IMR-90 (cell line): ENCODE data around the gene SCTR. TPM values are rescaled to one million over a fixed set of nuclear protein-coding genes. Genes with fewer than 3 reads are reported as not detected.

Source experiments
- ATAC-seq: fragments of 200-7000 bp; cut with Tn5 transposase; 2 replicates; pipeline ENCODE4 v1.9.1; 2020; ENCODE audit warnings: low read depth, mild to moderate bottlenecking, moderate library complexity
- BruUV-seq: library from RNA; stranded (reverse); fragments of 400-500 nt; replicated peaks from 2 replicates; lab custom pipeline; 2021; lab: Mats Ljungman, UMichigan
- CTCF ChIA-PET: fragments of 300-600 bp; formaldehyde crosslinking; extraction: SDS; loops from one replicate; lab custom pipeline; 2021; ENCODE audit warnings: antibody characterized with exemption; lab: Yijun Ruan, JAX
- POLR2A ChIA-PET: fragments of 300-600 bp; sonication (Branson Sonifier 250); formaldehyde crosslinking; loops from one replicate; lab custom pipeline; 2022; ENCODE audit warnings: antibody characterized with exemption; ENCODE audit not compliant: unreplicated experiment; lab: Charles Lee
- DNase-seq: peaks from one replicate; pipeline ENCODE4 v3.0.0; 2013
- H2AFZ ChIP-seq: replicated peaks from 2 replicates; pipeline ENCODE3; 2013; ENCODE audit warnings: low read length, mild to moderate bottlenecking; ENCODE audit not compliant: poor library complexity
- H2AK5ac ChIP-seq: 2 replicates; pipeline ENCODE4 v1.6.1; 2013; ENCODE audit warnings: low read depth, low read length, inconsistent platforms
- H2AK9ac ChIP-seq: replicated peaks from 2 replicates; pipeline ENCODE3; 2013; ENCODE audit warnings: mild to moderate bottlenecking, low read depth, low read length, moderate library complexity; ENCODE audit not compliant: poor library complexity
- H2BK120ac ChIP-seq: 2 replicates; pipeline ENCODE4 v1.6.1; 2013; ENCODE audit warnings: low read depth, low read length, inconsistent platforms
- H2BK15ac ChIP-seq: 3 replicates; pipeline ENCODE4 v1.6.1; 2013; ENCODE audit warnings: low read depth, low read length, inconsistent platforms
- H2BK20ac ChIP-seq: 2 replicates; pipeline ENCODE4 v1.6.1; 2013; ENCODE audit warnings: low read depth, mild to moderate bottlenecking, inconsistent platforms, low read length, moderate library complexity
- H2BK5ac ChIP-seq: 2 replicates; pipeline ENCODE4 v1.6.1; 2013; ENCODE audit warnings: mild to moderate bottlenecking, low read depth, low read length, inconsistent platforms; ENCODE audit not compliant: poor library complexity, severe bottlenecking
- H3K14ac ChIP-seq: replicated peaks from 2 replicates; pipeline ENCODE4 v1.6.1; 2013; ENCODE audit warnings: low read depth, low read length, inconsistent platforms
- H3K18ac ChIP-seq: 2 replicates; pipeline ENCODE4 v1.6.1; 2013; ENCODE audit warnings: low read depth, low read length, control low read depth
- H3K23ac ChIP-seq: 2 replicates; pipeline ENCODE4 v1.6.1; 2013; ENCODE audit warnings: low read depth, low read length, inconsistent platforms
- H3K27ac ChIP-seq: 2 replicates; pipeline ENCODE4 v1.5.1; 2013; ENCODE audit warnings: mild to moderate bottlenecking, control low read depth, low read length; ENCODE audit not compliant: insufficient read depth
- H3K27me3 ChIP-seq: 2 replicates; pipeline ENCODE4 v1.6.1; 2013; ENCODE audit warnings: low read length; ENCODE audit not compliant: control insufficient read depth, insufficient read depth
- H3K36me3 ChIP-seq: 2 replicates; pipeline ENCODE4 v1.6.1; 2013; ENCODE audit warnings: low read length, mixed read lengths; ENCODE audit not compliant: control insufficient read depth, insufficient read depth
- H3K4ac ChIP-seq: 2 replicates; pipeline ENCODE4 v1.6.1; 2013; ENCODE audit warnings: low read depth, low read length, inconsistent platforms
- H3K4me1 ChIP-seq: 2 replicates; pipeline ENCODE4 v1.6.1; 2013; ENCODE audit warnings: low read length, mixed read lengths; ENCODE audit not compliant: control insufficient read depth, insufficient read depth
- H3K4me2 ChIP-seq: 2 replicates; pipeline ENCODE4 v1.6.1; 2013; ENCODE audit warnings: low read depth, mild to moderate bottlenecking, control low read depth, low read length, moderate library complexity
- H3K4me3 ChIP-seq: 2 replicates; pipeline ENCODE4 v1.5.1; 2013; ENCODE audit warnings: low read depth, mild to moderate bottlenecking, control low read depth, low read length, moderate library complexity; ENCODE audit not compliant: insufficient read depth
- H3K56ac ChIP-seq: 2 replicates; pipeline ENCODE4 v1.6.1; 2013; ENCODE audit warnings: low read length, inconsistent platforms; ENCODE audit not compliant: insufficient read depth; ENCODE audit errors: extremely low read depth
- H3K79me1 ChIP-seq, 2 experiments: 2 replicates each; pipeline ENCODE4 v1.6.1; 2013; ENCODE audit warnings: low read length in 2 of 2, inconsistent platforms in 1 of 2, low read depth in 1 of 2
- H3K9ac ChIP-seq: 2 replicates; pipeline ENCODE4 v1.6.1; 2013; ENCODE audit warnings: low read depth, low read length, control low read depth
- H3K9me1 ChIP-seq: 2 replicates; pipeline ENCODE4 v1.6.1; 2013; ENCODE audit warnings: low read length, inconsistent platforms; ENCODE audit not compliant: insufficient read depth
- H3K9me3 ChIP-seq: 2 replicates; pipeline ENCODE4 v1.6.1; 2013; ENCODE audit warnings: low read length; ENCODE audit not compliant: control insufficient read depth, insufficient read depth
- H4K20me1 ChIP-seq: 2 replicates; pipeline ENCODE4 v1.6.1; 2013; ENCODE audit warnings: low read length, inconsistent platforms; ENCODE audit not compliant: insufficient read depth
- H4K5ac ChIP-seq: 2 replicates; pipeline ENCODE4 v1.6.1; 2013; ENCODE audit warnings: mild to moderate bottlenecking, low read depth, low read length, control low read depth
- H4K8ac ChIP-seq, 2 experiments: 2 replicates each; pipeline ENCODE4 v1.6.1; 2013; ENCODE audit warnings: low read depth in 2 of 2, low read length in 2 of 2, control low read depth in 1 of 2, inconsistent platforms in 1 of 2
- H4K91ac ChIP-seq: 2 replicates; pipeline ENCODE4 v1.6.1; 2013; ENCODE audit warnings: low read depth, low read length, inconsistent platforms; ENCODE audit not compliant: insufficient read depth
- BHLHE40 ChIP-seq: fragments of 150-350 bp; IDR thresholded peaks from 2 replicates; pipeline ENCODE4 v1.6.1; 2016; ENCODE audit warnings: mild to moderate bottlenecking, low read depth, low read length
- CEBPB ChIP-seq: IDR thresholded peaks from 2 replicates; pipeline ENCODE4 v1.6.1; 2012; ENCODE audit warnings: low read depth, low read length, improper control_type of control experiment
- CHD1 ChIP-seq: IDR thresholded peaks from 2 replicates; pipeline ENCODE4 v1.6.1; 2012; ENCODE audit warnings: low read depth, low read length, improper control_type of control experiment
- CTCF ChIP-seq: conservative IDR thresholded peaks from 2 replicates; pipeline ENCODE4 v1.5.1; 2012; ENCODE audit warnings: mild to moderate bottlenecking, low read depth, low read length, improper control_type of control experiment
- ELK1 ChIP-seq: fragments of 150-350 bp; IDR thresholded peaks from 2 replicates; pipeline ENCODE4 v1.6.1; 2016; ENCODE audit warnings: low read depth, mild to moderate bottlenecking, low read length, moderate library complexity, borderline replicate concordance
- FOS ChIP-seq: fragments of 150-350 bp; IDR thresholded peaks from 2 replicates; pipeline ENCODE4 v1.6.1; 2016; ENCODE audit warnings: low read depth, low read length
- MAFK ChIP-seq: IDR thresholded peaks from 2 replicates; pipeline ENCODE4 v1.6.1; 2012; ENCODE audit warnings: low read depth, low read length, improper control_type of control experiment
- MAZ ChIP-seq: IDR thresholded peaks from 2 replicates; pipeline ENCODE4 v1.6.1; 2012; ENCODE audit warnings: low read depth, mild to moderate bottlenecking, low read length, improper control_type of control experiment, moderate library complexity, borderline replicate concordance
- MXI1 ChIP-seq: IDR thresholded peaks from 2 replicates; pipeline ENCODE4 v1.6.1; 2012; ENCODE audit warnings: low read depth, mild to moderate bottlenecking, low read length, moderate library complexity, borderline replicate concordance
- NFE2L2 ChIP-seq: fragments of 150-350 bp; IDR thresholded peaks from 2 replicates; pipeline ENCODE4 v1.6.1; 2016; ENCODE audit warnings: low read depth, mild to moderate bottlenecking, low read length
- POLR2A ChIP-seq: IDR thresholded peaks from 2 replicates; pipeline ENCODE4 v1.6.1; 2012; ENCODE audit warnings: mild to moderate bottlenecking, low read depth, low read length
- RAD21 ChIP-seq: IDR thresholded peaks from 2 replicates; pipeline ENCODE4 v1.6.1; 2012; ENCODE audit warnings: low read length, improper control_type of control experiment
- RCOR1 ChIP-seq: IDR thresholded peaks from 2 replicates; pipeline ENCODE4 v1.6.1; 2012; ENCODE audit warnings: mild to moderate bottlenecking, low read length, improper control_type of control experiment; ENCODE audit not compliant: insufficient replicate concordance
- RFX5 ChIP-seq: IDR thresholded peaks from 2 replicates; pipeline ENCODE4 v1.8.0; 2012; ENCODE audit warnings: low read depth, mild to moderate bottlenecking, low read length, moderate library complexity
- SMC3 ChIP-seq: fragments of 150-350 bp; IDR thresholded peaks from 2 replicates; pipeline ENCODE4 v1.6.1; 2016; ENCODE audit warnings: low read depth, mild to moderate bottlenecking, antibody characterized with exemption, low read length, moderate library complexity
- WGBS, 2 experiments: methylation state at CpG; one replicate each; pipeline versions ENCODE4 v1.1.5 to v1.1.7; 2013; ENCODE audit warnings: missing lambda C conversion rate in 2 of 2; ENCODE audit not compliant: insufficient read length in 1 of 2; ENCODE audit errors: extremely low coverage in 2 of 2; 5-methylcytosine and 5-hydroxymethylcytosine counted together
- dilution Hi-C: fragments of 300-500 bp; cut with HindIII; formaldehyde crosslinking; loops from one replicate; pipeline ENCODE4 v1.14.3; 2018; ENCODE audit warnings: low sequenced_read_pairs; ENCODE audit not compliant: unreplicated experiment
- in situ Hi-C: fragments of 300-500 bp; cut with MboI; formaldehyde crosslinking; loops from 3 replicates; pipeline ENCODE4 v1.14.3; 2019; ENCODE audit warnings: low sequenced_read_pairs, inconsistent platforms, mixed read lengths
- intact Hi-C: fragments of 100-400 bp; cut with micrococcal nuclease; formaldehyde crosslinking; loops from 2 replicates; pipeline ENCODE4 v1.10.0; 2022
- polyA plus RNA-seq, 3 experiments: library from polyadenylated mRNA; depleted of rRNA; stranded (reverse); fragments of >200 nt; gene quantifications; 2 replicates each; pipeline ENCODE4 v1.2.3, GENCODE V29; 2012; ENCODE audit warnings: low replicate concordance in 1 of 3
- total RNA-seq: library from RNA; depleted of rRNA; stranded (reverse); fragments of >200 nt; gene quantifications from 2 replicates; pipeline ENCODE4 v1.2.3, GENCODE V29; 2012
- TF ChIP-seq, protein P1 (sequence below): fragments of 150-350 bp; IDR thresholded peaks from 2 replicates; pipeline ENCODE4 v1.6.1; 2017; ENCODE audit warnings: mild to moderate bottlenecking, antibody characterized with exemption, low read length, low read depth

SCTR gene
- total and polyA plus RNA-seq, 2 of the 4 experiments (the other 2 are of a cell fraction), result not detected

DNA sequence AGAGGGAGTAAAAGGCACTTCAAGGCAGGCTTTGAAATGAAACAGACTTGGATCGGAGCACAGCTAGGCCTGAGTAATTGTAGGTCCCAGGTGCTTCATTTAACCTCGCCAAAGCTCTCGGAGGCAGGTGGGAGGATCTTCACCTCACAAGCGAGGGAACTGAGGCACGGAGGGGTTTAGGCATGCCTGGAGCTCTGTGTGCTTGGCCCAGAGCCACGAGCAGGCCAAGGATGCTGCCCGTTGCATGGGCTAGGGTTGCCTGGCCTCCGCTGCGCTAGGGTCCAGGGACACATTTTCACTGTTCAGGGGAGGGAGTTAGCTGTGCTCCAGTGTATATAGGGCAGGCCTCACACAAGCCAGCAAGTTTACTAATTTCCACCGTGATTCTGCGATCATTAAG lies 81.4 kb downstream of the SCTR start:
- ChIA-PET CTCF (no interaction called here), POLR2A (no interaction called here)
- Histone ChIP-seq H3K23ac (no peak overlapping the region), H3K9me3 (no peaks in the 10 kb centered on the region), H2AK5ac (no peak overlapping the region), H3K4me2 (no peak overlapping the region), H4K20me1 (no peaks in the 10 kb centered on the region), H3K56ac (no peak overlapping the region), H2BK5ac (no peak overlapping the region), H3K9ac (no peak overlapping the region), H2AK9ac (no peak overlapping the region), H3K27ac (no peak overlapping the region), H4K91ac (no peak overlapping the region), H2BK120ac (no peak overlapping the region), H3K27me3 (peaks cover 10% of the 10 kb centered on the region), H2AFZ (no peak overlapping the region), H3K79me1 (no peaks in the 10 kb centered on the region), H3K36me3 (no peaks in the 10 kb centered on the region), H3K18ac (no peak overlapping the region), H3K9me1 (no peaks in the 10 kb centered on the region), H4K8ac (no peak overlapping the region), H2BK20ac (no peak overlapping the region), H3K4me1 (no peaks in the 10 kb centered on the region), H4K5ac (no peak overlapping the region), H3K4me3 (no peak overlapping the region), H3K14ac (no peak overlapping the region), H2BK15ac (no peak overlapping the region), H3K4ac (no peak overlapping the region)
- dilution Hi-C loops, result no loop called here
- no TSS peak for BruUV-seq
- TF ChIP-seq RAD21, result no peak
- TF ChIP-seq CHD1, result no peak
- no peak for TF ChIP-seq SMC3
- no peak for TF ChIP-seq MAFK
- TF ChIP-seq NFE2L2, result no peak
- no peak for TF ChIP-seq FOS
- no peak for TF ChIP-seq BHLHE40
- TF ChIP-seq, protein P1, sequence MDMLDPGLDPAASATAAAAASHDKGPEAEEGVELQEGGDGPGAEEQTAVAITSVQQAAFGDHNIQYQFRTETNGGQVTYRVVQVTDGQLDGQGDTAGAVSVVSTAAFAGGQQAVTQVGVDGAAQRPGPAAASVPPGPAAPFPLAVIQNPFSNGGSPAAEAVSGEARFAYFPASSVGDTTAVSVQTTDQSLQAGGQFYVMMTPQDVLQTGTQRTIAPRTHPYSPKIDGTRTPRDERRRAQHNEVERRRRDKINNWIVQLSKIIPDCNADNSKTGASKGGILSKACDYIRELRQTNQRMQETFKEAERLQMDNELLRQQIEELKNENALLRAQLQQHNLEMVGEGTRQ, result no peak
- TF ChIP-seq MXI1, result no peak
- TF ChIP-seq MAZ, result no peak
- no peak for TF ChIP-seq CTCF
- TF ChIP-seq ELK1, result no peak
- no peak for TF ChIP-seq CEBPB
- TF ChIP-seq RFX5, result no peak
- TF ChIP-seq POLR2A, result no peak
- no peak for TF ChIP-seq RCOR1
- in situ Hi-C loops, result no loop called here
- WGBS, 2 experiments, result 74% methylated on average over 3 of the region's 11 CpGs; no CpG with 5 or more reads in 1 of the 2 experiments
- DNase-seq (no peak), ATAC-seq (no peak)
- intact Hi-C loops, result no loop called here
